ENCODE measurements around the gene ENOX1.

The ENOX1 gene

GRCh38 chr13:43368003-43368402, 418.8 kb downstream of the ENOX1 start:
- DNase-seq (ENCODE audit: low read depth): no peak
- H3K4me3 ChIP-seq (ENCODE audit: control insufficient read depth, low read depth, low read length): no peak overlapping the region

GRCh38 chr13:43365039-43365344, 421.8 kb downstream of the ENOX1 start:
- TF ChIP-seq CTCF (IDR thresholded peaks at IDR 0.05; ENCODE audit: control insufficient read depth, insufficient read depth, low read depth, low read length, missing control alignments): no peak
- no peak overlapping the region for H3K4me3 ChIP-seq (ENCODE audit: control insufficient read depth, low read depth, low read length)
- DNase-seq (ENCODE audit: low read depth): no peak

More at GRCh38 chr13:43368003-43368402, 418.8 kb downstream of the ENOX1 start:
- TF ChIP-seq CTCF (IDR thresholded peaks at IDR 0.05; ENCODE audit: control insufficient read depth, insufficient read depth, low read depth, low read length, missing control alignments): no peak

GRCh38 chr13:43364210-43365038, 422.3 kb downstream of the ENOX1 start:
- peak; percentile 28 for DNase-seq (ENCODE audit: low read depth)
- H3K4me3 ChIP-seq (ENCODE audit: control insufficient read depth, low read depth, low read length): no peak overlapping the region
- no peak for TF ChIP-seq CTCF (IDR thresholded peaks at IDR 0.05; ENCODE audit: control insufficient read depth, insufficient read depth, low read depth, low read length, missing control alignments)

- no peak for TF ChIP-seq CTCF (IDR thresholded peaks at IDR 0.05; ENCODE audit: control insufficient read depth, insufficient read depth, low read depth, low read length, missing control alignments)
- H3K4me3 ChIP-seq (ENCODE audit: control insufficient read depth, low read depth, low read length): no peak overlapping the region
- DNase-seq (ENCODE audit: low read depth): peak; percentile 16
Observed at GRCh38 chr13:43363156-43363953, 423.4 kb downstream of the ENOX1 start.

- H3K4me3 ChIP-seq (ENCODE audit: control insufficient read depth, low read depth, low read length): no peak overlapping the region
- no peak for DNase-seq (ENCODE audit: low read depth)
- no peak for TF ChIP-seq CTCF (IDR thresholded peaks at IDR 0.05; ENCODE audit: control insufficient read depth, insufficient read depth, low read depth, low read length, missing control alignments)
Observed at GRCh38 chr13:43362556-43362955, 424.2 kb downstream of the ENOX1 start.

- no peak for DNase-seq (ENCODE audit: low read depth)
- no peak overlapping the region for H3K4me3 ChIP-seq (ENCODE audit: control insufficient read depth, low read depth, low read length)
- TF ChIP-seq CTCF (IDR thresholded peaks at IDR 0.05; ENCODE audit: control insufficient read depth, insufficient read depth, low read depth, low read length, missing control alignments): no peak
Observed at GRCh38 chr13:43360892-43361610, 425.7 kb downstream of the ENOX1 start.

All from AG09309 (cell line).